HepG2 (cell line): Measurements from ENCODE around the gene TTLL6. TPM values are rescaled to one million over a fixed set of nuclear protein-coding genes. Genes with fewer than 3 reads are reported as not detected.
A peak's percentile ranks its signal among the peaks of the same experiment; 100 is the strongest.

Experiments used
- ATAC-seq: fragments of 200-7000 bp; cut with Tn5 transposase; 3 replicates; pipeline ENCODE4 v1.9.1; 2020; ENCODE audit warnings: mild to moderate bottlenecking, moderate library complexity
- BruUV-seq: library from RNA; stranded (reverse); fragments of 400-500 nt; replicated peaks from 2 replicates; lab custom pipeline; 2021; lab: Mats Ljungman, UMichigan
- CTCF ChIA-PET: fragments of 300-600 bp; formaldehyde crosslinking; extraction: SDS; loops from one replicate; lab custom pipeline; 2021; ENCODE audit warnings: low total read pairs, inconsistent platforms, low intra/inter-chr PET ratio; lab: Yijun Ruan, JAX
- POLR2A ChIA-PET: fragments of 350-600 bp; sonication (Branson Sonifier 250); formaldehyde crosslinking; loops from one replicate; lab custom pipeline; 2020; ENCODE audit warnings: antibody characterized with exemption, inconsistent platforms; lab: Yijun Ruan, JAX
- DNase-seq: peaks from one replicate; pipeline ENCODE4 v3.0.0-alpha.2; 2015; ENCODE audit warnings: low spot score
- FAIRE-seq: peaks from 3 replicates; lab custom pipeline; 2011; peaks lifted over from hg19 to GRCh38; lab: Jason Lieb, UNC
- H2AFZ ChIP-seq: one replicate; pipeline ENCODE4 v1.6.1; 2011; ENCODE audit warnings: low read length, inconsistent platforms
- H3K27ac ChIP-seq: fragments of 300-600 bp; 3 replicates; pipeline ENCODE4 v1.8.0; 2011; ENCODE audit warnings: mixed run types, mild to moderate bottlenecking, mixed read lengths, low read length, inconsistent platforms; ENCODE audit not compliant: insufficient read depth; ENCODE audit errors: extremely low read length
- H3K27me3 ChIP-seq, 2 experiments: fragments of 200-600 bp in 1 of 2; 2 replicates in 1 of 2; 3 replicates in 1 of 2; pipeline versions ENCODE4 v1.6.0 to v1.8.0; 2011; ENCODE audit warnings: low read length in 2 of 2, mild to moderate bottlenecking in 2 of 2, moderate library complexity in 2 of 2, inconsistent platforms in 1 of 2; ENCODE audit not compliant: insufficient read depth in 2 of 2, control insufficient read depth in 1 of 2
- H3K36me3 ChIP-seq, 2 experiments: fragments of 200-600 bp in 1 of 2; replicated peaks in 1 of 2; 2 replicates in 1 of 2; 3 replicates in 1 of 2; pipeline versions ENCODE4 v1.5.1 to v1.8.0; 2011; ENCODE audit warnings: low read length in 2 of 2, inconsistent platforms in 1 of 2; ENCODE audit not compliant: insufficient read depth in 2 of 2, control insufficient read depth in 1 of 2
- H3K4me1 ChIP-seq: 2 replicates; pipeline ENCODE4 v1.5.1; 2012; ENCODE audit warnings: low read length, inconsistent platforms; ENCODE audit not compliant: insufficient read depth
- H3K4me2 ChIP-seq: 2 replicates; pipeline ENCODE4 v1.6.0; 2011; ENCODE audit warnings: low read depth, low read length, inconsistent platforms
- H3K4me3 ChIP-seq, 3 experiments: fragments of 200-600 bp in 1 of 3; sonication (generic), shearing (Covaris generic) in 1 of 3; replicated peaks in 1 of 3; 2 replicates each; pipeline ENCODE4 v1.5.1; 2011 to 2016; ENCODE audit warnings: low read length in 3 of 3, inconsistent platforms in 2 of 3, low read depth in 2 of 3, mild to moderate bottlenecking in 2 of 3, control low read depth in 1 of 3, mixed read lengths in 1 of 3; ENCODE audit not compliant: insufficient read depth in 1 of 3
- H3K79me2 ChIP-seq: one replicate; pipeline ENCODE4 v1.6.1; 2011; ENCODE audit warnings: low read length, inconsistent platforms; ENCODE audit not compliant: insufficient read depth
- H3K9ac ChIP-seq: 2 replicates; pipeline ENCODE4 v1.6.0; 2011; ENCODE audit warnings: mild to moderate bottlenecking, low read depth, low read length, inconsistent platforms; ENCODE audit not compliant: insufficient read depth
- H3K9me3 ChIP-seq: 2 replicates; pipeline ENCODE4 v1.5.1; 2012; ENCODE audit warnings: mild to moderate bottlenecking, low read length
- H4K20me1 ChIP-seq: 2 replicates; pipeline ENCODE4 v1.6.0; 2011; ENCODE audit warnings: inconsistent platforms, mild to moderate bottlenecking, low read length, moderate library complexity; ENCODE audit not compliant: insufficient read depth
- EED ChIP-seq: sonication (generic); formaldehyde crosslinking; IDR thresholded peaks from 2 replicates; pipeline ENCODE4 v1.5.0; 2020; ENCODE audit warnings: mild to moderate bottlenecking, missing genetic modification reagents
- GPBP1L1 ChIP-seq: sonication (generic); formaldehyde crosslinking; IDR thresholded peaks from 2 replicates; pipeline ENCODE4 v1.5.0; 2020; ENCODE audit warnings: mild to moderate bottlenecking, missing genetic modification reagents
- MAFK ChIP-seq, 2 experiments: IDR thresholded peaks in 1 of 2; conservative IDR thresholded peaks in 1 of 2; 2 replicates each; pipeline ENCODE4 v1.6.1; 2011; ENCODE audit warnings: improper control_type of control experiment in 2 of 2, low read length in 2 of 2
- PATZ1 ChIP-seq: sonication (generic); formaldehyde crosslinking; IDR thresholded peaks from 2 replicates; pipeline ENCODE4 v1.4.0; 2020; ENCODE audit warnings: missing genetic modification reagents
- YY1 ChIP-seq: IDR thresholded peaks from 2 replicates; pipeline ENCODE4 v1.6.1; 2011; ENCODE audit warnings: low read length, low read depth, moderate library complexity, mild to moderate bottlenecking; ENCODE audit not compliant: insufficient read depth, insufficient replicate concordance
- ZNF235 ChIP-seq: sonication (generic); formaldehyde crosslinking; IDR thresholded peaks from 2 replicates; pipeline ENCODE4 v1.8.1; 2023; ENCODE audit warnings: mild to moderate bottlenecking, missing genetic modification reagents, borderline replicate concordance
- ZNF580 ChIP-seq: IDR thresholded peaks from 2 replicates; pipeline ENCODE4 v1.6.1; 2016; ENCODE audit warnings: low read depth, borderline replicate concordance
- ZNF740 ChIP-seq: sonication (generic); formaldehyde crosslinking; IDR thresholded peaks from 2 replicates; pipeline ENCODE4 v1.4.0; 2020; ENCODE audit warnings: missing genetic modification reagents
- ZNF749 ChIP-seq: sonication (generic); formaldehyde crosslinking; IDR thresholded peaks from 2 replicates; pipeline ENCODE4 v1.8.0; 2022; ENCODE audit warnings: mild to moderate bottlenecking, missing genetic modification reagents, moderate library complexity, borderline replicate concordance
- WGBS: methylation state at CpG from one replicate; pipeline ENCODE4 v1.1.6; 2017; ENCODE audit warnings: low lambda C conversion rate; 5-methylcytosine and 5-hydroxymethylcytosine counted together
- in situ Hi-C: cut with HindIII; loops from 2 replicates; pipeline ENCODE4 v1.10.0; 2017; ENCODE audit warnings: low pct_unique_long_range_greater_than_20kb; ENCODE audit not compliant: extremely low pct_ligation_motif_present
- intact Hi-C: fragments of 100-400 bp; cut with micrococcal nuclease; formaldehyde crosslinking; loops from one replicate; pipeline ENCODE4 v1.10.0; 2022; ENCODE audit not compliant: unreplicated experiment
- polyA plus RNA-seq, 8 experiments: library from polyadenylated mRNA; depleted of rRNA in 3 of 8; stranded (reverse) in 7 of 8; unstranded in 1 of 8; fragments of >200 nt; fragmentation: Illumina TruSeq in 4 of 8; extraction: Trizol in 4 of 8; gene quantifications; 2 replicates each; pipeline versions ENCODE4 v1.2.1 to v1.2.3, GENCODE V29; 2011 to 2016; ENCODE audit warnings: low read depth in 4 of 8, missing spikeins in 1 of 8, mixed read lengths in 1 of 8; ENCODE audit not compliant: insufficient read depth in 1 of 8
- total RNA-seq, 5 experiments: library from RNA; depleted of rRNA; stranded (reverse); fragments of >200 nt; fragmentation: Illumina TruSeq; extraction: Trizol; gene quantifications; 2 replicates each; pipeline ENCODE4 v1.2.3, GENCODE V29; 2016; ENCODE audit warnings: low read depth in 1 of 5

TTLL6 gene
- total and polyA plus RNA-seq, 2 of the 13 experiments (the other 11 are each of a cell fraction or from before 2014, with no cell fraction given), result 0.04 to 0.08 TPM

GRCh38 chr17:48738424-48738802 lies 78.6 kb downstream of the TTLL6 start:
- Histone ChIP-seq H3K9me3 (no peaks in the 10 kb centered on the region), H3K4me1 (0 out of 2 replicates have a peak, but pooled peaks cover 8% of the 10 kb centered on the region), H4K20me1 (no peaks in the 10 kb centered on the region), H3K9ac (no peak overlapping the region), H3K27me3 (peaks cover 9 to 91% of the 10 kb centered on the region in 2 experiments), H3K36me3 (no peaks in the 10 kb centered on the region), H3K4me2 (no peak overlapping the region), H3K79me2 (no peaks in the 10 kb centered on the region), H3K27ac (no peak overlapping the region), H3K4me3 (no peak overlapping the region), H2AFZ (no peak overlapping the region)
- FAIRE-seq (no peak), ATAC-seq (peak; percentile 57), DNase-seq (no peak)
- no peak for TF ChIP-seq PATZ1 (CRISPR knock-in tag)
- TF ChIP-seq ZNF235 (CRISPR knock-in tag), result no peak
- TF ChIP-seq ZNF740 (CRISPR knock-in tag), result no peak
- no peak for TF ChIP-seq ZNF580 (CRISPR knock-in tag)
- no peak for TF ChIP-seq ZNF749 (CRISPR knock-in tag)
- no peak for TF ChIP-seq EED (CRISPR knock-in tag)
- no peak for TF ChIP-seq GPBP1L1 (CRISPR knock-in tag)
- no peak for TF ChIP-seq MAFK (conservative IDR thresholded peaks at IDR 0.05 in 1 of 2, IDR thresholded peaks at IDR 0.05 in 1 of 2; ENCODE audit: low read length in 2 of 2)
- no peak for TF ChIP-seq YY1
- intact Hi-C loops, result no loop called here
- no TSS peak for BruUV-seq
- in situ Hi-C loops, result no loop called here
- ChIA-PET POLR2A (no interaction called here), CTCF (no interaction called here)
- 3% methylated on average over 11 of the region's 11 CpGs for WGBS
